Measurements from ENCODE around the gene ZNF668. TPM values are rescaled to one million over a fixed set of nuclear protein-coding genes. Genes with fewer than 3 reads are reported as not detected.

The ZNF668 gene
- total and polyA plus RNA-seq, 2 of the 13 experiments (the other 11 are each of a cell fraction or from before 2014, with no cell fraction given): 3.8 to 9.8 TPM

DNA sequence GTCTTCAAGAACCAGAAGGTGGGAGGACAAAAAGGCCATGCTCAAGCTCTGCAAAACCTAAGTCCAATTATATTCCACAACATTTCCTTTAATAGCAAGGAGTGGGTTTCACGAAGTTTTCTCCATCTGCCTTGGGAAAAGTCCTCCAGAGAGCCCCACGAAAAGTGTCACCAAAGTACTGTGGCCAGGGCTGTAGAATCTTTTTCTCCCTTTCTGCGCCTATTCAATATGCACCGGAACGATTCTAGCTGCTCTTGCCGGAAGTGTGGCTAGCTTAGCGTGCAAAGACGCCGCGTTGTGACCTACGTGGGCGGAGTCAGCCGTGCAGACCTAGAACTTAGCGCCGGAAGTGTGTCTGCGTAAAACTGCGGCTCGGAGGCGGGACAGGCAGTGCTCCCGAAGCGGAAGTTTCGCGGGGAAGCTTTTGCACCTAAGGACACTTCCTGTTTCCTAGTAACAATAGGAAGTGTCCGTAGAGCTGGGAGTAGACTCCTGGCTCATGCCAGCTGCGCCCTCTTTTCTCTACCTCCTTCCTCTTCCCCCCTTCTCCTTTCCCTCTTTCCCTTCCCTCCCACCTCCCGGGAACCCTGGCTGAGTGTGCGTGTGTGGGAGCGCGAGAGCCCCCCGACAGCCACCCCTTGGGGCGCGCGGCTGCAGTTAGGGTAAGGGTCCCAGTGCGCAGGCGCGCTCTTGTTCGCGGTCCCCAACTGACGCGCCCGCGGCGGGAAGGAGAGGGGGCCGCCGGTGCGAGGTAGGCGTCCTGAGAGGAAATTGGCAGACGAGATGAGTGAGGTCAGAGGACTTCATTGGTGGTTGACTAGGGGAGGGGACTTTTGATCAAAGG is at the start of gene ZNF668, which contains the start of gene ZNF646 (continued):
- peak; percentile 60; the same call in 1 of the 2 replicates for TF ChIP-seq FOXO4 (CRISPR knock-in tag; conservative IDR thresholded peaks at IDR 0.05)
- TF ChIP-seq, protein P1, sequence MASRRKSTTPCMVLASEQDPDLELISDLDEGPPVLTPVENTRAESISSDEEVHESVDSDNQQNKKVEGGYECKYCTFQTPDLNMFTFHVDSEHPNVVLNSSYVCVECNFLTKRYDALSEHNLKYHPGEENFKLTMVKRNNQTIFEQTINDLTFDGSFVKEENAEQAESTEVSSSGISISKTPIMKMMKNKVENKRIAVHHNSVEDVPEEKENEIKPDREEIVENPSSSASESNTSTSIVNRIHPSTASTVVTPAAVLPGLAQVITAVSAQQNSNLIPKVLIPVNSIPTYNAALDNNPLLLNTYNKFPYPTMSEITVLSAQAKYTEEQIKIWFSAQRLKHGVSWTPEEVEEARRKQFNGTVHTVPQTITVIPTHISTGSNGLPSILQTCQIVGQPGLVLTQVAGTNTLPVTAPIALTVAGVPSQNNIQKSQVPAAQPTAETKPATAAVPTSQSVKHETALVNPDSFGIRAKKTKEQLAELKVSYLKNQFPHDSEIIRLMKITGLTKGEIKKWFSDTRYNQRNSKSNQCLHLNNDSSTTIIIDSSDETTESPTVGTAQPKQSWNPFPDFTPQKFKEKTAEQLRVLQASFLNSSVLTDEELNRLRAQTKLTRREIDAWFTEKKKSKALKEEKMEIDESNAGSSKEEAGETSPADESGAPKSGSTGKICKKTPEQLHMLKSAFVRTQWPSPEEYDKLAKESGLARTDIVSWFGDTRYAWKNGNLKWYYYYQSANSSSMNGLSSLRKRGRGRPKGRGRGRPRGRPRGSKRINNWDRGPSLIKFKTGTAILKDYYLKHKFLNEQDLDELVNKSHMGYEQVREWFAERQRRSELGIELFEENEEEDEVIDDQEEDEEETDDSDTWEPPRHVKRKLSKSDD (CRISPR knock-in tag; IDR thresholded peaks at IDR 0.05; ENCODE audit: low read depth): peak; percentile 39; the same call in 1 of the 2 replicates
- no peak; the same call in 1 of the 2 replicates for TF ChIP-seq ZNF253 (CRISPR knock-in tag; IDR thresholded peaks at IDR 0.05; ENCODE audit: borderline replicate concordance)
- TF ChIP-seq, protein P2, sequence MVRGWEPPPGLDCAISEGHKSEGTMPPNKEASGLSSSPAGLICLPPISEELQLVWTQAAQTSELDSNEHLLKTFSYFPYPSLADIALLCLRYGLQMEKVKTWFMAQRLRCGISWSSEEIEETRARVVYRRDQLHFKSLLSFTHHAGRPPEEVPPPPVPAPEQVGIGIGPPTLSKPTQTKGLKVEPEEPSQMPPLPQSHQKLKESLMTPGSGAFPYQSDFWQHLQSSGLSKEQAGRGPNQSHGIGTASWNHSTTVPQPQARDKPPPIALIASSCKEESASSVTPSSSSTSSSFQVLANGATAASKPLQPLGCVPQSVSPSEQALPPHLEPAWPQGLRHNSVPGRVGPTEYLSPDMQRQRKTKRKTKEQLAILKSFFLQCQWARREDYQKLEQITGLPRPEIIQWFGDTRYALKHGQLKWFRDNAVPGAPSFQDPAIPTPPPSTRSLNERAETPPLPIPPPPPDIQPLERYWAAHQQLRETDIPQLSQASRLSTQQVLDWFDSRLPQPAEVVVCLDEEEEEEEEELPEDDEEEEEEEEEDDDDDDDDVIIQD (CRISPR knock-in tag; IDR thresholded peaks at IDR 0.05; ENCODE audit: low read depth): peak; percentile 25; the same call in 1 of the 2 replicates
- TF ChIP-seq YY1 (IDR thresholded peaks at IDR 0.05; ENCODE audit: insufficient read depth, insufficient replicate concordance, low read depth, low read length): peak; percentile 67
- TF ChIP-seq ZNF549 (CRISPR knock-in tag; IDR thresholded peaks at IDR 0.05): no peak
- TF ChIP-seq ZC3H13 (CRISPR knock-in tag; IDR thresholded peaks at IDR 0.05): peak; percentile 95
- TF ChIP-seq, protein P3, sequence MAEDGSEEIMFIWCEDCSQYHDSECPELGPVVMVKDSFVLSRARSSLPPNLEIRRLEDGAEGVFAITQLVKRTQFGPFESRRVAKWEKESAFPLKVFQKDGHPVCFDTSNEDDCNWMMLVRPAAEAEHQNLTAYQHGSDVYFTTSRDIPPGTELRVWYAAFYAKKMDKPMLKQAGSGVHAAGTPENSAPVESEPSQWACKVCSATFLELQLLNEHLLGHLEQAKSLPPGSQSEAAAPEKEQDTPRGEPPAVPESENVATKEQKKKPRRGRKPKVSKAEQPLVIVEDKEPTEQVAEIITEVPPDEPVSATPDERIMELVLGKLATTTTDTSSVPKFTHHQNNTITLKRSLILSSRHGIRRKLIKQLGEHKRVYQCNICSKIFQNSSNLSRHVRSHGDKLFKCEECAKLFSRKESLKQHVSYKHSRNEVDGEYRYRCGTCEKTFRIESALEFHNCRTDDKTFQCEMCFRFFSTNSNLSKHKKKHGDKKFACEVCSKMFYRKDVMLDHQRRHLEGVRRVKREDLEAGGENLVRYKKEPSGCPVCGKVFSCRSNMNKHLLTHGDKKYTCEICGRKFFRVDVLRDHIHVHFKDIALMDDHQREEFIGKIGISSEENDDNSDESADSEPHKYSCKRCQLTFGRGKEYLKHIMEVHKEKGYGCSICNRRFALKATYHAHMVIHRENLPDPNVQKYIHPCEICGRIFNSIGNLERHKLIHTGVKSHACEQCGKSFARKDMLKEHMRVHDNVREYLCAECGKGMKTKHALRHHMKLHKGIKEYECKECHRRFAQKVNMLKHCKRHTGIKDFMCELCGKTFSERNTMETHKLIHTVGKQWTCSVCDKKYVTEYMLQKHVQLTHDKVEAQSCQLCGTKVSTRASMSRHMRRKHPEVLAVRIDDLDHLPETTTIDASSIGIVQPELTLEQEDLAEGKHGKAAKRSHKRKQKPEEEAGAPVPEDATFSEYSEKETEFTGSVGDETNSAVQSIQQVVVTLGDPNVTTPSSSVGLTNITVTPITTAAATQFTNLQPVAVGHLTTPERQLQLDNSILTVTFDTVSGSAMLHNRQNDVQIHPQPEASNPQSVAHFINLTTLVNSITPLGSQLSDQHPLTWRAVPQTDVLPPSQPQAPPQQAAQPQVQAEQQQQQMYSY (CRISPR knock-in tag; IDR thresholded peaks at IDR 0.05): peak; percentile 77
- TF ChIP-seq ZNF510 (CRISPR knock-in tag; IDR thresholded peaks at IDR 0.05; ENCODE audit: low read depth): peak; percentile 89
- TF ChIP-seq HMG20B (CRISPR knock-in tag; conservative IDR thresholded peaks at IDR 0.05): no peak
- TF ChIP-seq ZNF577 (CRISPR knock-in tag; IDR thresholded peaks at IDR 0.05; ENCODE audit: borderline replicate concordance, low read depth): no peak
- TF ChIP-seq, protein P4, sequence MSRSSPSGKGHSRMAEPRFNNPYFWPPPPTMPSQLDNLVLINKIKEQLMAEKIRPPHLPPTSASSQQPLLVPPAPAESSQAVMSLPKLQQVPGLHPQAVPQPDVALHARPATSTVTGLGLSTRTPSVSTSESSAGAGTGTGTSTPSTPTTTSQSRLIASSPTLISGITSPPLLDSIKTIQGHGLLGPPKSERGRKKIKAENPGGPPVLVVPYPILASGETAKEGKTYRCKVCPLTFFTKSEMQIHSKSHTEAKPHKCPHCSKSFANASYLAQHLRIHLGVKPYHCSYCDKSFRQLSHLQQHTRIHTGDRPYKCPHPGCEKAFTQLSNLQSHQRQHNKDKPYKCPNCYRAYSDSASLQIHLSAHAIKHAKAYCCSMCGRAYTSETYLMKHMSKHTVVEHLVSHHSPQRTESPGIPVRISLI (CRISPR knock-in tag; IDR thresholded peaks at IDR 0.05; ENCODE audit: borderline replicate concordance): peak; percentile 49; the same call in 1 of the 2 replicates
- no peak for TF ChIP-seq ZNF260 (CRISPR knock-in tag; IDR thresholded peaks at IDR 0.05; ENCODE audit: borderline replicate concordance, low read depth)

Measured in HepG2 (cell line).